ENCODE results near the gene SEL1L2.

GRCh38 chr20:13953227-13953626, 37.2 kb downstream of the SEL1L2 start:
- TF ChIP-seq EZH2phosphoT487 (IDR thresholded peaks at IDR 0.05; ENCODE audit: borderline replicate concordance) (no peak), CTCF (conservative IDR thresholded peaks at IDR 0.05; ENCODE audit: low read length) (peak; percentile 37)
